ENCODE measurements around the gene SORCS2.
"Not testable (repeated sequence)": the region's sequence is repeated elsewhere in the genome, so short reads cannot be mapped to it uniquely, and the experiment has no call there.

SORCS2 gene

DNA sequence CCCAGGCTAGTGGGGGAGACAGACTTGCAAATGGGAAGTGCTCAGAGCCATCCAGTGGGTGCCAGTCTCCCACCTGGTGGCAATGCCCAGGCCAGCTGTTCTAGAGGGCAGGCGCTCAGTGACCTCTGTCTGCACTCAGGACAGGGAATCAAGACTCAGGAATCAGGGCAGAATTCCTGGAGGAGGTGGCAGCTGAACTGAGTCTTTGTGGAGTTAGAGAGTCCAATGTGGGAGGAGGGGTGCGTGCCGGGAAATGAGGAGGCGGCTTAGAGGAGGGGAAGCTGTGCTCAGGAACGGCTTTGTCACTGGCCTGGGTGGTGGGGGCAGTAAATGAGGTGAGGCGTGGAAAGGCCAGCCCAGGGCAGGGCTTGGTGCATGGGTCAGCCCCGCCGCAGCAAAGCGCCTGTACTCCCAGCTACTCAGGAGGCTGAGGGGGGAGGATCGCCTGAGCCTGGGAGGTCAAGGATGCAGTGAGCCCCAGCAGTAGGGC lies 31.3 kb upstream of the SORCS2 start:
- DNase-seq: no peak

- no peak for DNase-seq
Measured at GRCh38 chr4:7161721-7162214, 30.6 kb upstream of the SORCS2 start.

DNA sequence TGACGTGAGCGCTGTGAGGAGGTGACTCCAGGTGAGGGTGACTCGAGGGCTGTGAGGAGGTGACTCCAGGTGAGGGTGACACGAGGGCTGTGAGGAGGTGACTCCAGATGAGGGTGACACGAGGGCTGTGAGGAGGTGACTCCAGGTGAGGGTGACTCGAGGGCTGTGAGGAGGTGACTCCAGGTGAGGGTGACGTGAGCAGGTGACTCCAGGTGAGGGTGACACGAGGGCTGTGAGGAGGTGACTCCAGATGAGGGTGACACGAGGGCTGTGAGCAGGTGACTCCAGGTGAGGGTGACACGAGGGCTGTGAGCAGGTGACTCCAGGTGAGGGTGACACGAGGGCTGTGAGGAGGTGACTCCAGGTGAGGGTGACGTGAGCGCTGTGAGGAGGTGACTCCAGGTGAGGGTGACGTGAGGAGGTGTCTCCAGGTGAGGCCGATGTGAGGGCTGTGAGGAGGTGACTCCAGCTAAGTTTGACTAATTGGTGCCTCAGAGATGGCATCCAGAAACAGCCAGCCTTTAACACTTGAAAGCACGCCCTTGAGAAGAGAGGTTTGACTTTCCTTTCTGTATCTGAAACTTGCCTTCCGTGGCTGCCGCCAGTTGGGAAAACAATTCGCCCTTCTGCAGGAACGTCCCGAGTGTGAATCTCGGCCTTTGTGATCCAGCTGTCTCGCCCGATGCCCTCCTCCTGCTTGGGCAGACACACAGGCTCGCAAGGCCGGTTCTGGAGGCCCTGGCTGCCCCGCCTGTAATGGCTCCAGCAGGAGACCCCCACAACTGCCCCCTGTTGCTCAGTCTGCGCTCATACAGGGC lies 27.1 kb upstream of the SORCS2 start:
- DNase-seq: not testable (repeated sequence)

GRCh38 chr4:7165874-7166201 lies 26.5 kb upstream of the SORCS2 start:
- DNase-seq: no peak

GRCh38 chr4:7166237-7166636 lies 26.1 kb upstream of the SORCS2 start:
- DNase-seq: no peak

DNA sequence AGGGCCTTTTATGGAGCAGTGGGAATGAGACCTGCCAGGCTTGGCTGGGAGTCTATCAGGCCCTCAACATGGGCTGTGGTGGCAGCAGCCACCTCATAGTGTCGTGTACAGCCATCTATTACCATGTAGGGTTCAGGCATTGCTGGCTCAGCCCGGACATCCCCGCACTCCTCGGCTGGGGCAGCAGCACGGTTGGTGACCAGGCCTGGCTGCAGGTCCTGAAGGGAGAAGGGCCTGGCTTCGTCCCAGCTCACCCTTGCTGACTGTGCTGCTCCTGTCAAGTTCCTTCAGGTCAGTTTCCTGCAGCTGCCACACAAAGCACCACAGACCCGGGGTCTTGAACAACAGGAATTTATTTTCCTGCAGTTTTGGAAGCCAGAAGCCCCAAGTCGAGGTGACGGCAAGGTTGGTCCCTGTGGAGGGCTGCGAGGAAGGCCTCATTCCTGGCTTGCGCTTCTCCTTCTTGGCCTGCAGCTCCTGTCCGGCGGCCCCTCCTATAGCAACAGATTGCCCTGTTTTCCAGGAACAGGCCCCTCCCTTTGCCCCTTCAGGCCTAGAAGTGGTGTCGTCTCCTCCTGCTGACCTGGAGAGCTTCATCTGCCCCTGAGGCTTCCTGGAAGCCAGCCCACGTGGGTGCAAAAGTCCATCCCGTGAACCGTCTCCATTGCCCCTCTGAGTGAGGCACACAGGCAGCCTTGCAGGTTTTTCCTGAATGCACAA lies 25.2 kb upstream of the SORCS2 start:
- DNase-seq: no peak

GRCh38 chr4:7167706-7168105 lies 24.6 kb upstream of the SORCS2 start:
- DNase-seq: no peak

- no peak for DNase-seq
Measured at GRCh38 chr4:7168106-7168505, 24.2 kb upstream of the SORCS2 start.

- DNase-seq: no peak
Measured at GRCh38 chr4:7169134-7169533, 23.2 kb upstream of the SORCS2 start.

- no peak for DNase-seq
Measured at GRCh38 chr4:7170012-7170411, 22.3 kb upstream of the SORCS2 start.

DNA sequence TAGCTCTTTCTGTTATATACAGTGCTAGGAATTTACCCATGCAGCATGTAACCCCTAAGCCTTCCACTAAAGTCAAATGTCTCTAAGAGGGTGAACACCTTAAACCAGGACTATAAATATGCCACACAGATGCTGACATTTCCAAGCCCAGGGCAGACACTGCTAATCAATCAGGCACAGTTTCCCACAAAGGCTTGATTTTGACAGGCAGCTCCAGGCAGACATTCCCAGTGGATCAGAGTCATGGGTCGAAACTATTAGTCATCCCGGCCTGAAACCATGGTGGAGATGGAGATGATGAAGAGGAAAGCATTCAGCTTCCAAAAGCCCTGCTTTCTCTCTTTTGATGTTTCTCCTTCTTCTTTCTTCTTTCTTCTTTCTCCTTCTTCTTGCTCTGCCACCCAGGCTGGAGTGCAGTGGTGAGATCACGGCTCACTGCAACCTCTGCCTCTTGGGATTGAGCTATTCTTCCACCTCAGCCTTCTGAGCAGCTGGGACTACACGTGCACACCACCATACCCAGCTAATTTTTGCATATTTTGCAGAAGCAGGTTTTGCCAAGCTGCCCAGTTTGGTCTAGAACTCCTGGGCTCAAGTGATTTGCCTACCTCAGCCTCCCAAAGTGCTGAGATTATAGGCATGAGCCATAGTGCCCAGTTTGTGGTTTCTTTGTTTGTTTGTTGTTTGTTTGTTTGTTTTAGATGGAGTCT lies 21.0 kb upstream of the SORCS2 start:
- DNase-seq: no peak

DNA sequence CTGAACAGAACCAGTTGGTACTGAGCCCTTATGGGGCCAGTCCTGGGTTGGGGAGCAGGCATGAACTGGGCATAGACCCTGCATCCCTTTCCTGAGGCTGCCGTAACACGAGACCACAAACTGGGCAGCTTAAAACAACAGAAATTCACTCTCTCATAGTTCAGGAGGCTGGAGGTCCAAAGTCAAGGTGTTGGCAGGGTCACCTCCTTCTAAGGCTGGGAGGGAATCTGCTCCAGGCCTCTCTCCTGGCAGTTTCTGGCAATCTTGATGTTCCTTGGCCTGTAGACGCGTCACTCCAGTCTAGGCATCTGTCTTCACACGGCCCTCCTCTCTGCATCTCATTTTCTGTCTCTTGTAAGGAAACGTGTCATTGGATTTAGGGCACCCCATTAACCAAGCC lies 19.8 kb upstream of the SORCS2 start:
- no peak for DNase-seq

DNA sequence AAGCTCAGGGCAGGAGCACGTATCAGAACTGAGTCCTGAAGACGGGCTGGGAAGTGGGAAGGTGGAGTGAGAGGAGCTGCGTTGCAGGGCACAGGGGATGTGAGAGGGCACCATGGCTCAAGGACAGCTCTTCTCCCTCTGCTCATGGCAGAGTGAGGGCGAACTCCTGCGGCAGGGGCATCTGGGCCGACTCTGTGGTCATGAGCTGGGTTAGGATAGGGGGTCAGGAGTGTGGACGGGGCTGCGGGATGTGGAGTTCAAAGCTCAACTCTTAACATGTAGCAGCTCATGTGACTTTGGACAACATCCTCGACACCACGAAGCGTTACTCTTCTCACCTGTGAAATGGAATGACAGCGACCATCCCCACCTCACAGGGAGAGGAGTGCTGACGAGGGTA lies 19.4 kb upstream of the SORCS2 start:
- no peak for DNase-seq

DNA sequence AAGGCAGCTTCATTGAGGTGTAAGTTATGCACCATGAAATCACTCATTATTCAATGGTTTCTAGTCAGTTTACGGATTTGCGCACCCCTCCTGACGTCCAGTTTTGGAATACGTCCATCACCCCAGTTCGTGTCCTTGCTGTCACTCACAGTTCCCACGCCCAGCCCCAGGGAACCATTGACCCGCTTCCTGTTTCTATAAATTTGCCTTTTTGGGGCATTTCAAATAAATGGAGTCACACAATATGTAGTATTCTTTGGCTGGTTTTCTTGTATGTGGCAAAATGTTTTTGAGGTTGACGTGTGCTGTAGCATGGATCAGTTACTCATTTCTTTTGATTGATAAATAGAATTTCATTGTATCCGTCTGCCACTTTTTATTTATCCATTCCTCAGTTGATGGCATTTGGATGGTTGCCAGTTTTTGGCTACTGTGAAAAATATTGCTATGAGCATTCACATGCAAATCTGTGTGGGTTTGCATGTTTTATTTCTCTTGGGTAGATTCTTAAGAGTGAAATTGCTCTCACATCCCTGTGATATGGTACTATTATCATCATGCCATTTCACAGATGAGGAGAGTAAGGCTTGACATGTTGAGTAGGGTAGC lies 18.4 kb upstream of the SORCS2 start:
- DNase-seq: no peak

GRCh38 chr4:7179158-7179557 lies 13.2 kb upstream of the SORCS2 start:
- DNase-seq: no peak

DNA sequence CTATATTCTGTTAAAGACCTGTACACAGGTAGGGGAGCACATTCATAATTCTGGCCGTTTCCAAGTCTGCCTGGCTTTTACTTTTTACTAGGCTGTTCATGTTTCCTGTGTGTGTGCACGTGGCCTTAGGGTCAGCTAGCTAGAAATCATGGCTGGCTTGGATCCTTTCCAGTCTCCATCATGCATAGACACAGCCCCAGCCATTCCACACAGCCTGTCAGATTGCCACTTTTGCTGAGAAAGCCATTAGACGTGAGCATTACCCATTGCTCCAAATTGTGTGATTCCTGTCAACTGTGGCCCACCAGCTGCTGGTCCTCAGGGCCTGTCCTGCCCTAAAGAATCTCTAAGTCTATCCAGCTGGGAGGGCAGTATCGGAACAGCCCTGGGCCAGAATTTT lies 11.4 kb upstream of the SORCS2 start:
- DNase-seq: no peak

- no peak for DNase-seq
Measured at GRCh38 chr4:7182616-7183015, 9.7 kb upstream of the SORCS2 start.

DNA sequence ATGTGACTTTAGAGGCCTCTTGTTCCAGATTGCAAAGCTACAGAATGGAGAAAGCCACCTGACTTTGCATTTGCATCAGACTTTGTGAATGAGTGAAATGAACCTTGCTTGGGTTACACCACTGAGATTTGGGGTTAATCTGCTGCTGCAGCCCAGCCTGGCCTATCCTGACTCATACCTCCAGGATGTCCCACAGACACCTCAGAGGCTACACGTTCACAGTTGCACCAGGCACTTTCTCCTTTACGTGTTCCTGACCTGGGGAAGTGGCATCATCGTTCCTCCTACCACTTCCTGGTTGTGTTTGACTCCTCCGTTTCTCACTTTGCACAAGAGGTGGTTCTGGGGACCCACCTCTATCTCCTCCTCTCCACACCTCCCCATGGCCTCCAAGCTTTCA lies 9.2 kb upstream of the SORCS2 start:
- no peak for DNase-seq

GRCh38 chr4:7183780-7184460 lies 8.4 kb upstream of the SORCS2 start:
- no peak for DNase-seq

DNA sequence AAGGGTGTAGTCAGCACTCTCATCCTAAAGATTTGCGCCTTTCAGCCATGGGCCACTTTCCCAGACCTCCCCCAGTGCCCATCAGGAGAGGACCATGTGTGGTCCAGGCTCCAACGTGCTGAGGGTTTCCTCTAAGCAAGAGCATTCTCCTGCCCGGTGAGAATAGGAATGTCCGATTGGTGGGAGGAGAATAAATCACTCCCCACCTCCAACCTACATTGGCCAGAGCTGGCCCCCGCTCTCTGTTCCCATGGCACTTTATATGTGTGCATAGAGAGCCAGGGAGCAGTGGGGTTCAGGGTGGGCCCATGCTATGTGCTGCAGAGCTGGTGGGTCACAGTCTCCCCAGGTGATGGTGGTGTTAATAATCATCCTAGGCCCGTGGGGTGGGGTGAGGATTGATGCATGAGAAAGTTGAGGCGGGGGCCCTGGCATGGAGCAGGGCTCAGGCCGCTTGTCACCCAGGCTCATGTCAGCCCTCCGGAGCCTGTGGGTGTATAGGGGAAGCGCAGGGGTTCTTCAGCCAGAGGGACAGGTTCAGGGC lies 6.8 kb upstream of the SORCS2 start:
- no peak for DNase-seq

- DNase-seq: no peak
Measured at GRCh38 chr4:7186031-7186430, 6.3 kb upstream of the SORCS2 start.

DNA sequence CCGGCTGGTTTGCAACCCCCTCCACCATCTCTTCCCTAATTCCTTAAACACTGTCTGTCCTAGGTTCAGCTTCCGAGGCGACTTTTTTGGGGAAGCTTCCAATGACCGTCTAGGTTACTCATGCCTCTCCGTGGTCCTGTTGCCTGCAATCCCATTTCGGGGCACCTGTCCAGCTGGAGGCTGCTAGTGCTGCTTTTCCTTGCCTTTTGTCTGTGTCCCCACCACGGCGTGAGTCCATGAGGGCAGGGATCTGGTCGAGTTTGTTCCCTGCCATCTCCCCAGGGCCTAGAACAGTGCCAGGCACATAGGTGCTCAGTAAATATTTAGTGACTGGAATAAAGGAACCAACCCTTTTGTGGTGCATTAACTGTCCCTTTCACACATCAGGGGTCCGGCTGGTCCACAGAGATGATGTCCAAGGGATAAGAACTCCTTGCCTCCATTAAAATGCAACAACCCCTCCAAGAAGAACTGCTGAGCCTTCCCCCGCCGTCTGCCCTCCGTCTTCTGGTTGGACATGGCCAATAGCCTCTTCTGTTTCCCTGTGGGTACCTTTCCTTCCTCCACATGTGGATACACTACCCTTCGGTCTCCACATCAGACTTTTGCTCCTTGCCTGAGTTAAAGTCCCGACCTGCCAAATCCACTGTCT lies 5.7 kb upstream of the SORCS2 start:
- DNase-seq: no peak
